ENCODE results near the gene AUP1.

DNA sequence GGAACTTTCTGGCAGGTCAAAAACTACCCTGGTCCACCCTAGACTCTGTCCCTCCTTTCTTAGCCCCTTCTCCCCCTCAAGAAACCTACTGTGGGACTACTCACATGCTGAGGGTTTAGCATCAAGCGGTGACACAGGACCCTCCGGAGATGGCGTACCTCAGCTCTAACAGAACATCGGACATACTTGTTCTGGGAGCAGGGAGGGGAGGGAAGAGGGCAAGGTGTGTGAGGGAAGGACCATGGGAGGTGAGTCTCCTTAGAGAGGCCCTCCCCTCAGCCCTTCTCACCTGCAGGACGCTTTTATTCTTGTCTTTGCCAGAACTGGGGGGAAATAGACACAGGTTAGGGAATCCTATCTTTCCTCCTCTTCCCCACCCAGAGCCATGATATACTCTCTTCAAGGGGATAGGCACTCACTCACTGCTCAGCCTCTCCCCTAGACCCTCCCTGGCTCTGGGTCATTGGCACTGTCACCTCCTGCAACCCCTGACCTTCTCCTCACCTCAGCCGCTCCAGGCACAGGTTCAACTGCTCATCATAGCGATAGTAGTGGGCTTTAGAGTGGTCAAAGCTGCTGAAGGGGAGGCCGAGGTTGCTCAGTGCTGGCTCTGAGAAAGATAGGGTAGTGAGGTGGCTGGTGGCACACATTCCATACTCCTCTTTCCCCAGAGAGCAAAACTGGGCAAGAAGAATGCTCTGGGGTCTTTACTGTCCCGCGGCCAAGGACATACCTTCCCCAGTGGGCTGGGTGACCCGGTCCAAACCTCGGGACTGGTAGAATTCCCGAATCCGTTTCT lies 23.9 kb downstream of the AUP1 start:
- TF ChIP-seq, protein P1, sequence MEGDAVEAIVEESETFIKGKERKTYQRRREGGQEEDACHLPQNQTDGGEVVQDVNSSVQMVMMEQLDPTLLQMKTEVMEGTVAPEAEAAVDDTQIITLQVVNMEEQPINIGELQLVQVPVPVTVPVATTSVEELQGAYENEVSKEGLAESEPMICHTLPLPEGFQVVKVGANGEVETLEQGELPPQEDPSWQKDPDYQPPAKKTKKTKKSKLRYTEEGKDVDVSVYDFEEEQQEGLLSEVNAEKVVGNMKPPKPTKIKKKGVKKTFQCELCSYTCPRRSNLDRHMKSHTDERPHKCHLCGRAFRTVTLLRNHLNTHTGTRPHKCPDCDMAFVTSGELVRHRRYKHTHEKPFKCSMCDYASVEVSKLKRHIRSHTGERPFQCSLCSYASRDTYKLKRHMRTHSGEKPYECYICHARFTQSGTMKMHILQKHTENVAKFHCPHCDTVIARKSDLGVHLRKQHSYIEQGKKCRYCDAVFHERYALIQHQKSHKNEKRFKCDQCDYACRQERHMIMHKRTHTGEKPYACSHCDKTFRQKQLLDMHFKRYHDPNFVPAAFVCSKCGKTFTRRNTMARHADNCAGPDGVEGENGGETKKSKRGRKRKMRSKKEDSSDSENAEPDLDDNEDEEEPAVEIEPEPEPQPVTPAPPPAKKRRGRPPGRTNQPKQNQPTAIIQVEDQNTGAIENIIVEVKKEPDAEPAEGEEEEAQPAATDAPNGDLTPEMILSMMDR (IDR thresholded peaks at IDR 0.05 in 4 of 5, conservative IDR thresholded peaks at IDR 0.05 in 1 of 5): no peak
- TF ChIP-seq POLR2A (IDR thresholded peaks at IDR 0.05): no peak

All from gastrocnemius medialis (tissue), 4 donors.